GM18526 (cell line): Measurements from ENCODE around the gene TMEM212.

Source experiments
- POLR2A ChIP-seq: IDR thresholded peaks from 3 replicates; pipeline ENCODE4 v1.6.1; 2011; ENCODE audit not compliant: insufficient read length; ENCODE audit errors: extremely low read depth

Gene TMEM212

DNA sequence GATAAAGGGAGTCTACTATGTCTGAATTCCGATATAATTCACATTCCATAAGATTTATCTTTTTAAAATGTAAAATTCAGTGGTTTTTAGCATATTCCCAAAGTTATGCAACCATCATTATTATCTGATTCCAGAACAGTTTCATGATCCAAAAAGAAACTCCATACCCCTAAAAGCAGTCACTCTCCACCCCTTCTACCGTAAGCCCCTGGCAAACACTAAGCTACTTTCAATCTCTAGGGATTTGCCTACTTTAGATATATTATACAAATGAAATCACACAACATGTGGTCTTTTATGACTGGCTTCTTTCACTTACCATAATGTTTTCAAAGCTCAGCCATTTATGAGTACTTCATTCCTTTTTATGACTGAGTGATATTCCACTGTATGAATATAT lies 65.6 kb downstream of the TMEM212 start:
- TF ChIP-seq POLR2A: no peak
